Mesothelial cell of epicardium (in vitro differentiated cells): ENCODE results near the gene FGFR4. TPM values are rescaled to one million over a fixed set of nuclear protein-coding genes. Genes with fewer than 3 reads are reported as not detected.

Source experiments
- DNase-seq, 2 experiments: peaks; one replicate each; pipeline ENCODE4 v3.0.0; 2021; ENCODE audit warnings: low spot score in 2 of 2; ENCODE audit not compliant: unreplicated experiment in 2 of 2
- H3K27ac Mint-ChIP-seq: 2 replicates; pipeline ENCODE4 v1.8.0; 2021; ENCODE audit warnings: mixed read lengths
- H3K27me3 Mint-ChIP-seq: 2 replicates; pipeline ENCODE4 v1.8.0; 2021; ENCODE audit warnings: low read depth, mixed read lengths
- H3K36me3 Mint-ChIP-seq: 2 replicates; pipeline ENCODE4 v1.8.0; 2021; ENCODE audit warnings: mixed read lengths
- H3K4me1 Mint-ChIP-seq: 2 replicates; pipeline ENCODE4 v1.8.0; 2021; ENCODE audit warnings: mixed read lengths
- H3K4me3 Mint-ChIP-seq: 2 replicates; pipeline ENCODE4 v1.8.0; 2021; ENCODE audit warnings: mild to moderate bottlenecking, moderate library complexity, mixed read lengths
- H3K9me3 Mint-ChIP-seq: 2 replicates; pipeline ENCODE4 v1.8.0; 2021; ENCODE audit warnings: mixed read lengths
- total RNA-seq: library from RNA; stranded (reverse); gene quantifications from 3 replicates; pipeline ENCODE4 v1.2.1, GENCODE V29; 2021
- TF ChIP-seq, protein P1 (sequence below): fragments of 200-600 bp; sonication (generic); IDR thresholded peaks from one replicate; pipeline ENCODE4 v1.5.0; 2021; ENCODE audit warnings: antibody characterized with exemption; ENCODE audit not compliant: unreplicated experiment

FGFR4 gene
- total RNA-seq, 1 donor from 2014 or later, result 5.9 TPM

GRCh38 chr5:177095088-177095669 lies 8.5 kb downstream of the FGFR4 start:
- Mint-ChIP-seq H3K4me1 (peaks cover 3% of the 10 kb centered on the region), H3K4me3 (no peak overlapping the region), H3K27me3 (peaks cover 4% of the 10 kb centered on the region), H3K9me3 (no peaks in the 10 kb centered on the region), H3K27ac (no peak overlapping the region), H3K36me3 (no peaks in the 10 kb centered on the region)
- no peak for DNase-seq
- TF ChIP-seq, protein P1, sequence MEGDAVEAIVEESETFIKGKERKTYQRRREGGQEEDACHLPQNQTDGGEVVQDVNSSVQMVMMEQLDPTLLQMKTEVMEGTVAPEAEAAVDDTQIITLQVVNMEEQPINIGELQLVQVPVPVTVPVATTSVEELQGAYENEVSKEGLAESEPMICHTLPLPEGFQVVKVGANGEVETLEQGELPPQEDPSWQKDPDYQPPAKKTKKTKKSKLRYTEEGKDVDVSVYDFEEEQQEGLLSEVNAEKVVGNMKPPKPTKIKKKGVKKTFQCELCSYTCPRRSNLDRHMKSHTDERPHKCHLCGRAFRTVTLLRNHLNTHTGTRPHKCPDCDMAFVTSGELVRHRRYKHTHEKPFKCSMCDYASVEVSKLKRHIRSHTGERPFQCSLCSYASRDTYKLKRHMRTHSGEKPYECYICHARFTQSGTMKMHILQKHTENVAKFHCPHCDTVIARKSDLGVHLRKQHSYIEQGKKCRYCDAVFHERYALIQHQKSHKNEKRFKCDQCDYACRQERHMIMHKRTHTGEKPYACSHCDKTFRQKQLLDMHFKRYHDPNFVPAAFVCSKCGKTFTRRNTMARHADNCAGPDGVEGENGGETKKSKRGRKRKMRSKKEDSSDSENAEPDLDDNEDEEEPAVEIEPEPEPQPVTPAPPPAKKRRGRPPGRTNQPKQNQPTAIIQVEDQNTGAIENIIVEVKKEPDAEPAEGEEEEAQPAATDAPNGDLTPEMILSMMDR, result no peak

DNA sequence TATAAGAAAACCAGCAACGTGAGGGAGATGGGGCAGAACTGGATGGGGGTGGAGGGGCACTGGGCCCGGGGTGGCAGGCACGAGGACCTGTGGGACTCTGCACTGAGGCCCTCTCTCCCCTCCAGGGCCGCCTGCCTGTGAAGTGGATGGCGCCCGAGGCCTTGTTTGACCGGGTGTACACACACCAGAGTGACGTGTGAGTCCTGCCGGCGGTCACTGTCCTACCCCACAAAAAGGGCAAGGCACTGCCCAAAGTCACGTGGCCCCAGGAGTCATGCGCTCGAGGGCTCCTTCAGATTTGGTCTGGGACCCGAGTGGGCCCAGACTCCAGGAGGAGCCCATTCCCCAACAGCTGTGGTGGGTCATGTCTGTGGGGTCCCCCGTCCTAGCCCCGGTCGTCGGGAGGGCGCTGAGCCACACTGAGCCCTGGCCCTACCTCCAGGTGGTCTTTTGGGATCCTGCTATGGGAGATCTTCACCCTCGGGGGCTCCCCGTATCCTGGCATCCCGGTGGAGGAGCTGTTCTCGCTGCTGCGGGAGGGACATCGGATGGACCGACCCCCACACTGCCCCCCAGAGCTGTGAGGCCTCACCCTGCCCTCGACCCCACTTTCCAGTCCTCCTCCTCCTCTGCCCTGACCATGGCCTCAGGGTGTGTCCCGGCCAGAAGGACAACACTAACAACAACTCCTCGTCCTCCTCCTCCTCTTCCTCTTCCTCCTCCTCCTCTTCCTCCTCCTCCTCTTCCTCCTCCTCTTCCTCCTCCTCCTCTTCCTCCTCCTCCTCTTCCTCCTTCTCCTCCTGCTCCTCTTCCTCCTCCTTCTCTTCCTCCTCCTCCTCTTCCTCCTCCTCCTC lies 9.7 kb downstream of the FGFR4 start:
- Mint-ChIP-seq H3K27ac (no peak overlapping the region), H3K36me3 (no peaks in the 10 kb centered on the region), H3K4me3 (no peak overlapping the region), H3K27me3 (peaks cover 7% of the 10 kb centered on the region), H3K4me1 (peaks cover 3% of the 10 kb centered on the region), H3K9me3 (no peaks in the 10 kb centered on the region)
- no peak for DNase-seq
- TF ChIP-seq, protein P1, result no peak

DNA sequence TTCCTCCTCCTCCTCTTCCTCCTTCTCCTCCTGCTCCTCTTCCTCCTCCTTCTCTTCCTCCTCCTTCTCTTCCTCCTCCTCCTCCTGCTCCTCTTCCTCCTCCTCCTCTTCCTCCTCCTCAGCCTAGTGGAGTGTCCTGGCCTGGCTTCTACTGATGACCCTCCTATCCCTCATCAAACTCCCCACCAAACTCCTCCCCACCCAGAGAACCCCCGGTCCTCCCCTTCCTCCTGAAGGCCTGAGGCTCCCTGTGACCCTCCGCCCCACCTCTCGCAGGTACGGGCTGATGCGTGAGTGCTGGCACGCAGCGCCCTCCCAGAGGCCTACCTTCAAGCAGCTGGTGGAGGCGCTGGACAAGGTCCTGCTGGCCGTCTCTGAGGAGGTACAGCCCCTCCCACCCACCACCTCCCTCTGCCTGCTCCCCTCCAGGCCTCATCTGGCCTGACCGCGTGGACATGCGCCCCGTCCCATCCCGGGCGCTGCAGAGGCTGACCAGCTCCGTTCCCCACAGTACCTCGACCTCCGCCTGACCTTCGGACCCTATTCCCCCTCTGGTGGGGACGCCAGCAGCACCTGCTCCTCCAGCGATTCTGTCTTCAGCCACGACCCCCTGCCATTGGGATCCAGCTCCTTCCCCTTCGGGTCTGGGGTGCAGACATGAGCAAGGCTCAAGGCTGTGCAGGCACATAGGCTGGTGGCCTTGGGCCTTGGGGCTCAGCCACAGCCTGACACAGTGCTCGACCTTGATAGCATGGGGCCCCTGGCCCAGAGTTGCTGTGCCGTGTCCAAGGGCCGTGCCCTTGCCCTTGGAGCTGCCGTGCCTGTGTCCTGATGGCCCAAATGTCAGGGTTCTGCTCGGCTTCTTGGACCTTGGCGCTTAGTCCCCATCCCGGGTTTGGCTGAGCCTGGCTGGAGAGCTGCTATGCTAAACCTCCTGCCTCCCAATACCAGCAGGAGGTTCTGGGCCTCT lies 10.6 kb downstream of the FGFR4 start:
- no peak overlapping the region for H3K4me3 Mint-ChIP-seq
- H3K4me1 Mint-ChIP-seq, result peaks cover 3% of the 10 kb centered on the region
- H3K27me3 Mint-ChIP-seq, result peaks cover 7% of the 10 kb centered on the region
- no peak for DNase-seq
- no peaks in the 10 kb centered on the region for H3K9me3 Mint-ChIP-seq
- H3K36me3 Mint-ChIP-seq, result no peaks in the 10 kb centered on the region
- TF ChIP-seq, protein P1, result no peak
- H3K27ac Mint-ChIP-seq, result no peak overlapping the region

- DNase-seq, result no peak
- H3K9me3 Mint-ChIP-seq, result no peaks in the 10 kb centered on the region
- H3K4me1 Mint-ChIP-seq, result peaks cover 3% of the 10 kb centered on the region
- H3K36me3 Mint-ChIP-seq, result no peaks in the 10 kb centered on the region
- peaks cover 7% of the 10 kb centered on the region for H3K27me3 Mint-ChIP-seq
- TF ChIP-seq, protein P1, result no peak
- no peak overlapping the region for H3K4me3 Mint-ChIP-seq
- H3K27ac Mint-ChIP-seq, result no peak overlapping the region
Measured at GRCh38 chr5:177098120-177098469, 11.4 kb downstream of the FGFR4 start.

GRCh38 chr5:177098470-177099141 lies 11.9 kb downstream of the FGFR4 start:
- no peak overlapping the region for H3K4me3 Mint-ChIP-seq
- no peak overlapping the region for H3K27ac Mint-ChIP-seq
- no peak for DNase-seq

More at GRCh38 chr5:177098470-177099141, 11.9 kb downstream of the FGFR4 start:
- Mint-ChIP-seq H3K36me3 (no peaks in the 10 kb centered on the region), H3K27me3 (peaks cover 7% of the 10 kb centered on the region), H3K4me1 (peaks cover 3% of the 10 kb centered on the region), H3K9me3 (no peaks in the 10 kb centered on the region)
- TF ChIP-seq, protein P1, result no peak
